HG03457 (cell line): ENCODE data around the gene ATP1A3.

Source experiments
- ATAC-seq: cut with Tn5 transposase; IDR thresholded peaks from one replicate; pipeline ENCODE4 v1.9.1; 2021; ENCODE audit warnings: moderate number of reproducible peaks; ENCODE audit not compliant: unreplicated experiment

ATP1A3 gene

DNA sequence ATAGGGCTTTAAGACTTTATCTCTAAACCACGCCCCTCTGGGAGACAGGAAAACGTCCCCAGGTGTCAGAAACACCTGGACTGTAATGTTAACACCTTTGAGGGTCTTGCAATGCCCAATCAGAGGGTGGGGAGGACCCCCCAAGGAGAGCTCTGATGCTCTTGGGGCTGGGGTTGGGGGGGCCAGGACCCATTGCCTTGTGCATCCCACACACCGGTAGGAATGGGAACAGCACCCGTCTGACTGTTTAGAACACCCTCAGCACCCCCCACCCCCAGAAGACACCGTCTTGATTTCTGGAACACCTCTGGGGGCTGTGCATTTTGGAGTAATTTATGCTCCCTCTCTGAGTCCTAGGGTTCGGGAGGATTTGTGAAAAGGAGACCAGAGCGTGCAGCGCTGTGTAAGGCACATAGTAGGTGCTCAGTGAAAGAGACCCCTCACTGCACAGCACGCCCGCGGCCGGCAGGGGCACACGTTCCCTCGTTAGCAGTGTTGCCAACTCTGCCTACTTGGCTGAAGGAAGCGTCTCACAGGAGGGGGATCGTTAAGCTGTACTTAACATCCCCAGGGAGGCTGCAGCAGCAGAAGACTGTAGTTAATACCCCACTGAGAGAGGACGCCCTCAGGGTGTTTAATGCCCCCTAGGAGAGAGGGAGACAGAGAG lies 63.0 kb downstream of the ATP1A3 start:
- ATAC-seq = no peak

- ATAC-seq = no peak
Measured at GRCh38 chr19:41930322-41930722, 63.7 kb downstream of the ATP1A3 start.

GRCh38 chr19:41929536-41930071 lies 64.4 kb downstream of the ATP1A3 start:
- no peak for ATAC-seq

DNA sequence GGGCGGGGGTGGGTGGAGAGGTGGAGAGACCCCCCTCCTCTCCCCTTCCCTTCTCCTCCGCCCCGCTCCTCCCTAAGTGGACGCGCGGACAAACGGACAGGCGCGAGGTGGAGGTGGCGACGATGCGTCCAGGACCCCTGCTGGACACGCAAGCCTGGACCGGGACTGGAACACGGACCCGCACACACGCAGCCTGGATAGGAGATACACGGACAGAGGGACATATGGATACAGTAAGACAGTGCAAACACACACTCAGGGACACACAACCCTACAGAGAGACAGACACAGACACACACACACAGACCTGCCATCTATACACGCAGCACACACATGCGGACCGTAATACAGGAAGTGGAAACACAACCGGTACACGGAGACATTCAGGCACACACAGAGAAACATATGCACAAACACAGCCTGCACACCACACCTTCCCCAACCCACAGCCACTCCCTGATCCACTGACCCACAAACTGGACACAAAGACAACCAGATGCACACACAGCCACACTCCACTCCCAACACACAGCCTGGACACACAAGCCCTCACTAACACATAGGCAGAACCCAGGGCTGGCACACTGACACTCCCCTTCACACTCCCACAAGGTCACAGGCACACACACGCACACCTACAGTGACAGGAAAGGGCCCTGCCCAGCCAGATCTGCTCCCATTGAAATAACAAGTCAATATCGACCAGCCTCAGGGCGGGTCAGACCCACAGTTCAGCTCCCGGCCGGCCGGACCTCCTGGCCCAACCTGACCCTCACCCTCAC lies 65.1 kb downstream of the ATP1A3 start:
- ATAC-seq = no peak

- ATAC-seq = no peak
Measured at GRCh38 chr19:41928221-41928683, 65.8 kb downstream of the ATP1A3 start, which contains the start of gene ERFL. TSS of gene ERFL (minus strand) at chr19:41928449. CDS start at chr19:41912919, 15,530 bp downstream.

- ATAC-seq = no peak
Measured at GRCh38 chr19:41927497-41928192, 66.4 kb downstream of the ATP1A3 start.

- ATAC-seq = no peak
Measured at GRCh38 chr19:41926763-41927496, 67.1 kb downstream of the ATP1A3 start.

DNA sequence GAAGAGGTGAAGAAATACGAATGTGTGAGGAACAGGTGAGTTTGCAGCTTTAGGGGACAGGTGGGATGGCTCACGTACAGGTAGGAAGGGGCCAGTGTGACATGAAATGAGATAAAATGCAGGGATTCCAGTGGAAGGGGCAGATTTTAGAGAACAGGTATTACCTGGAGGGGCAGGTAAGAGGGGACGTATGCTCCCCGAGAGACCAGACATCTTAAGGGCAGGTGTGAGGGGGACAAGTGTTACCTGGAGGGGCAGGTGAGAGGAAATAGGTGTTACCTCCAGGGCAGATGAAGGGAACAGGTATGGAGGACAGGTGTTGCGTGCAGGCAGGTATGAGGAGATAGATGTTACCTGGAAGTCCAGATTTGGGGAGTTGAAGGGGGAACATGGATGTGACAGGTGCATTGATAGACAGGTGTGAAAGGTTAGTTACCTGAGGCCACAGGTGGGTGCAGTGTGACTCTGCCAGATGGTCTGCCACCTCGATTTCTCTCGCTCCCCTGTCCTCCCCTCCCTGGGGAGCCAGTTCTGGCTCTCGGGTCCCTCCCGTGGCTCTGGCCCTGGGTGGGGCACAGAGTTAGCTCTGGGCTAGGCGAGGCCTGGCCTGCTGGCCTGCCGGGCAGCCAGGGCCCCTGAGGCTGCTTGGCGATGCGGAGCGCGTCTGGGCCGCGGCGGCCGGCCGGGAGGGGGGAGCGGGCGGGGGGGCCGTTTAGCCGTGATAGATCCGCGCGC lies 67.8 kb downstream of the ATP1A3 start:
- no peak for ATAC-seq

GRCh38 chr19:41925208-41926003 lies 68.6 kb downstream of the ATP1A3 start:
- no peak for ATAC-seq

GRCh38 chr19:41924151-41925145 lies 69.6 kb downstream of the ATP1A3 start:
- no peak for ATAC-seq

DNA sequence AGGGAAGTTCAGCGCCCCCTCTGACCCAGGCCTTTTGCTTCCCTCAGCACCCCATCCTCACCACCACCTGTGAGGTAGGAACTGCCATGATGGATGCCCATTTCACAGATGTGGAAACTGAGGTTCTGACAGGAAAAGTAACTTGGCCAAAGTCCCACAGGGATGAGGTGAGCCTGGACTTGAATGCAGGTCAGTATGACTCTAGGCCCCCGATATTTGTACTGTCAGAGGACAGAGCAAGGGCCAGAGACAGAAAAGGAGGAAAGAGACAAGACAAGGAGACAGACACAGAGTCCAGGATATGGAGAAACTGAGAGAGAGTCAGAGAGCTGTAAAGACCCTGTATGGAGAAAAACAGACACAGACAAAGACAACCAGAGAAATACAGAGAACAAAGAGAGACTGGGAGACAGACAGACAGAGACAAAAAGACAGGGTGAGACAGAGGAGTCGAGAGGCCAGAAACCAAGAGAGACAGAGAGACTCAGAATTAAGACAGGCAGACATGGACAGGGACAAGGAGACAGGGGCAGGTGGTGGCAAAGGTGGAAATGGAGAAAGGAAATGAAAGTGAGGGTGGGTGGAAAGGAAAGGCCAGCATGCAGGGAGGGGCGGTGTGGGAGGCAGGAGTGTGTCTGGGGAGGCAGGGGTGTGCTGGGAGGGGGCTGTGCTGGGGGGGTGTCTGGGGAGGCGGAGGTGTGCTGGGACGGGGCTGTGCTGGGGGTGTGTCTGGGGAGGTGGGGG lies 70.8 kb downstream of the ATP1A3 start:
- ATAC-seq = no peak

- ATAC-seq = no peak
Measured at GRCh38 chr19:41922585-41922984, 71.4 kb downstream of the ATP1A3 start.

GRCh38 chr19:41921577-41922576 lies 72.2 kb downstream of the ATP1A3 start:
- no peak for ATAC-seq

GRCh38 chr19:41920882-41921576 lies 73.0 kb downstream of the ATP1A3 start:
- no peak for ATAC-seq

- no peak for ATAC-seq
Measured at GRCh38 chr19:41919948-41920712, 73.9 kb downstream of the ATP1A3 start.
